Right cardiac atrium (tissue), 5 donors: ENCODE measurements around the gene WBP1. TPM values are rescaled to one million over a fixed set of nuclear protein-coding genes. Genes with fewer than 3 reads are reported as not detected.

ENCODE experiments used
- ATAC-seq, 2 donors: fragments of 200-7000 bp; cut with Tn5 transposase; one replicate each; pipeline versions ENCODE4 v1.8.0 to v1.9.1; 2020; ENCODE audit warnings: moderate library complexity in 2 of 2, mild to moderate bottlenecking in 1 of 2
- DNase-seq, 3 donors: peaks; one replicate each; pipeline ENCODE4 v3.0.0-alpha.2; 2020
- H3K27ac ChIP-seq: one replicate; pipeline ENCODE4 v1.5.1; 2013; ENCODE audit warnings: mild to moderate bottlenecking, low read length, control low read depth, moderate library complexity
- H3K27me3 ChIP-seq: one replicate; pipeline ENCODE4 v1.6.1; 2013; ENCODE audit not compliant: control insufficient read depth, insufficient read depth
- H3K4me1 ChIP-seq: one replicate; pipeline ENCODE4 v1.6.1; 2013; ENCODE audit warnings: low read length; ENCODE audit not compliant: control insufficient read depth, insufficient read depth
- H3K4me3 ChIP-seq: one replicate; pipeline ENCODE4 v1.5.1; 2013; ENCODE audit warnings: low read length, control low read depth
- H3K9me3 ChIP-seq: one replicate; pipeline ENCODE4 v1.6.1; 2013; ENCODE audit warnings: low read length; ENCODE audit not compliant: control insufficient read depth
- WGBS: extraction: QIAGEN DNeasy Blood & Tissue Kit; methylation state at CpG from one replicate; pipeline ENCODE4 v1.1.7; 2013; 5-methylcytosine and 5-hydroxymethylcytosine counted together
- intact Hi-C, 4 donors: fragments of 100-400 bp; cut with DNase I; formaldehyde crosslinking; loops; one replicate each; pipeline versions ENCODE4 v1.11.0 to v1.14.0; 2022 to 2023
- polyA plus RNA-seq: library from polyadenylated mRNA; stranded (reverse); fragments of 200-250 nt; gene quantifications from one replicate; pipeline ENCODE4 v1.2.3, GENCODE V29; 2013
- total RNA-seq, 4 donors: library from RNA; stranded (reverse); fragmentation: NEBNext Ultra II Directional; extraction: Animal tissue kit (Norgen Biotek cat#: 25700); gene quantifications; one replicate each; pipeline ENCODE4 v1.2.1, GENCODE V29; 2021
- donor health status: healthy with polysubstance abuse.
- donor health status: DM: no; HTN: yes; CAD: no.
- donor health status: DM: no; HTN: no; CAD: no.
- donor health status: DM: no; HTN: yes; CAD: no; lungs with severe emphysema.
- donor health status: DM: yes; HTN: yes; CAD: no.

The WBP1 gene
- total and polyA plus RNA-seq, 5 donors = 48.9 to 63.1 (median 56.8) TPM

GRCh38 chr2:74501335-74502071, 43.3 kb downstream of the WBP1 start:
- H3K4me3 ChIP-seq = no peak overlapping the region
- no peak for ATAC-seq
- H3K27ac ChIP-seq = no peak overlapping the region
- WGBS = 77% methylated on average over 18 of the region's 18 CpGs
- H3K4me1 ChIP-seq = peaks cover 15% of the 10 kb centered on the region
- intact Hi-C loops = no loop called here
- DNase-seq = no peak
- H3K27me3 ChIP-seq = no peaks in the 10 kb centered on the region
- no peaks in the 10 kb centered on the region for H3K9me3 ChIP-seq

DNA sequence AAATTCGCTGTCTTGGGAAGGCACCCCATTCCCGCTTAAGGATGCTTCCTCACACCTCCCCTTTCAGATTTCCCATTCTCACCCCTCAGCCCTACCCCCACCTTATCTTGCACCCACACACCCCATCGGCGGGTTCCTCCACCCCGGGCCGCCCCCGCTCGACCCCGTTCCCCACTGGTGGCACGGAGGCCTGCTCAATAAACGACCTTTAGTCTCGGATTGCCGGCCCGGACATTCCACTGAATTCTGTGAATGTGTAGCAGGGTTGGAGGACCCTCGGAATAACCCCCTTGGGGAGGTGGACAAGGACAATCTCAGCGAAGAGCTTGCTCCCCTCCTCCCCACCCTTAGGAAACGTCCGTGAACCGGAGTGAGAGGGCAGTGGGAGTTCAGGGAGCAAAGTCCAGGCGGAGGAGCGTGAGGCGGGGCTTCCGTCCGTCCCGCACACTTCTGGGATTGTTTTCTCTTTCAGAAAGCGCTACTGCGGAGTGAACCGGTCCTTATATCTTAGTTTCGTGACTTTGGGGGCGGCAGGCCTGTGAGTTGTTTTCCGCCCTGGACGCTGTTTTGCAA, 44.0 kb downstream of the WBP1 start:
- WGBS = 16% methylated on average over 32 of the region's 32 CpGs
- Histone ChIP-seq H3K4me1 (peaks cover 18% of the 10 kb centered on the region), H3K27me3 (no peaks in the 10 kb centered on the region), H3K27ac (no peak overlapping the region), H3K9me3 (no peaks in the 10 kb centered on the region), H3K4me3 (peak overlapping the region; percentile 38)
- DNase-seq (no peak), ATAC-seq (peak in 1 of 2 donors; percentile 6)
- intact Hi-C loops = no loop called here

DNA sequence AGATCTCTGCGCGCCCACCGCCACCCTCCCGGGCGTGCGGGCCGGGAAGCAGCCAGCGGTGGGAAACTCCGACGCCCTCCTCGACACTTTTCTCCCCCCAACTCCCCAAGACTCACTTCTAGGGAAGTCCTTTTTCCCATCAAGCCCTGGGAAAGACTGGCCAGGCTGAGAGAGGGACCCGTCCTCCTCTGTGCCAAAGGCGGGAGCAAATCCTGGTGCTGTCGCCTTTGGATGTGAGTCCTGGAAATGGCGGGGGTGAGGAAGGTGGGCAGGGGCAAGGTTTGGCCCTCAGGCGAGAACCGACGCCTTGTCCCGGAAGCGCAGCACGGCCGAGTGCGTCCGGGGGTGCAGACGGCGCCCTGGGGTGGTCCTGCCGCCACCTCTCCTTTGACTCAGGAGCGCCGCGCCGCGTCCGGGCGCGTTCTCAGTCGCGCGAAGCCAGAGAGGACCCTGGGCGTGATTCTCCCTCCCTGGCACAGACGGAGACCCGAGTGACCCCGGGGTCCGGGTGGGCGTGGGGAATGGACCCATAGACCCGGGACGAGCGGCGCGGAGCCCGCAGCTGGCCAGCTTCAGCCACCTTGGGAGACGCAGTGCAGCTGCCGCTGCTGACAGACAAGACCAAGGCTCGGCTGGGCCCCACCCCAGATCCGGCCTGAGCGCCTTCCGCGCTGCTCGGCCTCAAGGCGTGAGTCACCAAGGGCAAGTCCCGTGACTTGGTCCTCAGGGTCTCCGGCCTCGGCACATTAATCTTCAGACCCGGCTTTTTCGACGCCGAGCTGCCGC, 44.7 kb downstream of the WBP1 start:
- peaks cover 15% of the 10 kb centered on the region for H3K4me1 ChIP-seq
- WGBS = 1% methylated on average over 67 of the region's 67 CpGs
- no peaks in the 10 kb centered on the region for H3K9me3 ChIP-seq
- ATAC-seq = peak; percentile 78 to 83
- intact Hi-C loops = no loop called here
- H3K4me3 ChIP-seq = peak overlapping the region; percentile 38
- peak; percentile 91 to 95 (median 94) for DNase-seq
- H3K27ac ChIP-seq = peak overlapping the region; percentile 64
- H3K27me3 ChIP-seq = no peaks in the 10 kb centered on the region

- 29% methylated on average over 45 of the region's 45 CpGs for WGBS
- H3K9me3 ChIP-seq = no peaks in the 10 kb centered on the region
- intact Hi-C loops = no loop called here
- H3K4me1 ChIP-seq = peaks cover 11% of the 10 kb centered on the region
- peak overlapping the region; percentile 38 for H3K4me3 ChIP-seq
- no peak for ATAC-seq
- H3K27ac ChIP-seq = peak overlapping the region; percentile 64
- no peaks in the 10 kb centered on the region for H3K27me3 ChIP-seq
- DNase-seq = no peak
Measured at GRCh38 chr2:74503506-74504475, 45.6 kb downstream of the WBP1 start.

- Histone ChIP-seq H3K4me1 (peaks cover 11% of the 10 kb centered on the region), H3K9me3 (no peaks in the 10 kb centered on the region), H3K4me3 (no peak overlapping the region), H3K27ac (no peak overlapping the region), H3K27me3 (no peaks in the 10 kb centered on the region)
- ATAC-seq (no peak), DNase-seq (no peak)
- WGBS = 88% methylated on average over 3 of the region's 3 CpGs
- intact Hi-C loops = no loop called here
Measured at GRCh38 chr2:74504591-74504990, 46.4 kb downstream of the WBP1 start.

- Histone ChIP-seq H3K27me3 (no peaks in the 10 kb centered on the region), H3K4me1 (peaks cover 11% of the 10 kb centered on the region), H3K4me3 (no peak overlapping the region), H3K9me3 (no peaks in the 10 kb centered on the region), H3K27ac (no peak overlapping the region)
- ATAC-seq (no peak), DNase-seq (no peak)
- 95% methylated on average over 14 of the region's 14 CpGs for WGBS
- intact Hi-C loops = no loop called here
Measured at GRCh38 chr2:74505448-74506246, 47.4 kb downstream of the WBP1 start.

DNA sequence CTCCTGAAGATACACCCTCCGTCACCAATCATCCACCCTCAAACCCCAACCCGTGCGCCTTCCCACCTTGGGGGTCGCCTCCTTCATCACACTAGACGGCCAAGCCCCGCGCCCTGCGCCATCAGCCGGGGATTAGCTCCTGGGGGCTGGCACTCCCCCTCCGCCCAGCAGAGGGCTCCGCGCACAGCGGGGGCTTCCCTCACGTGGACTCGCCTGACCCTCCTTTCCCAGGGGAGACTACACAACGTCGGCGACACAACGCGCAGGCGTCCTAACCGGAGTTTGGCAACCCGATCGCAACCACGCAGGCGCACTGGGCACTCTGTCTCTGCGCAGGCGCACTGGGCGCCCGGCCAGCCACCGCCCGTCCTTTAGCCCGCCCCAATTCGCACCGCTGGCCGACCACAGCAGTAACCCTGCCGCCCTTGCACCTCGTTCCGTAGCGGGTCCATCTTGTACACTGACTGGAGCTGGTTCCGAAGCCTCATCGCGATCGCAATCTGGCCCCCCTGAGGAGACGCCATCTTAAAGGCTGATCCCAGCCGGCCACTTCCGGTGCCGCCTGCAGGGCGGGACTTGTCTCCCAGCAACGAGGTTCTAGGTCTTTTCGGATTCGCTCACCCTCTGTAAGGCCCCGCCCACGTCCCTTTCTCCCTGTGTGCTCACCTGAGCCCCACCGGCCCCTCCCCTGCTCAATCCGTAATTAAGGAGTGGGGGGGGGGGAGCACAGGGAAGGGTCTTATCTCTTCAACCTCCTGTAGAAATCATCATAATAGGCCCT, 49.1 kb downstream of the WBP1 start, which contains the start of gene PCGF1:
Gene PCGF1 (minus strand): TSS at position 551 of the 781 bp plus-strand sequence. CDS start 27 bp downstream, at position 524.
- ATAC-seq (peak; percentile 96), DNase-seq (peak; percentile 99 to 100 (median 100))
- H3K4me3 ChIP-seq = peak within 1 kb of the TSS; percentile 69
- H3K9me3 ChIP-seq = no peaks in the 10 kb centered on the region
- intact Hi-C loops = no loop called here
- under 1% methylated on average over 56 of the region's 56 CpGs for WGBS
- H3K4me1 ChIP-seq = peaks cover 11% of the 10 kb centered on the region
- no peaks in the 10 kb centered on the region for H3K27me3 ChIP-seq
- peak within 1 kb of the TSS; percentile 95 for H3K27ac ChIP-seq

DNA sequence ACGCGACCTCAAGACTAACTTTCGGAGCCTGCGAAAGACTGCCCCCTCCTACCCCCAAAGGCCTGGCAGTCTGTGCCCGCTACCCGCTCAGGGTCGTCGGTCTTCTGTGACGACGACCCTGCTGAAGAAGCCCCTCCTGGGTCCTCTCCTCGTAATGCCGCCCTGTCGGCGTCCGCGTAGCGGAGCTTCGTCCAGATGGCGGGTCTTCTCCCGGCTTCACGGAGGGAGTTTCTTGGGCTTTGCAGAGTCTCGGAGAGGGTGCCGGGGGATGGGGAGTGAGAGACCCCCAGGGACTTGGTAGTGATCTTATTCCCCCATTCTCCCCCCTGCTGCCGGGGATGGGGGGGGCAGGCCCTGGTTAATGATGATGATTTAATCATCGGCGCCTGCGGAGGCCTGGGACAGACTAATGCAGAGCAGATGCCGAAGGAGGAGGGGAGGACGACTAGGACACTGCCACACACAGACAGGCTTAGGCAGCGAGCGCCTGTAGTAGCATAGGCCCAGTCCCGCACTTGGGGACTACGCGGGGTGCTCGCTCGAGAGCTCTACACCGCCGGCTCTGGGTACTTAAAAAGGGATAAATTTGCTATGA, 49.8 kb downstream of the WBP1 start:
- Histone ChIP-seq H3K4me1 (peaks cover 11% of the 10 kb centered on the region), H3K27ac (peak overlapping the region; percentile 44), H3K4me3 (peak overlapping the region; percentile 69), H3K9me3 (no peaks in the 10 kb centered on the region), H3K27me3 (no peaks in the 10 kb centered on the region)
- intact Hi-C loops = no loop called here
- peak in 1 of 2 donors; percentile 16 for ATAC-seq
- WGBS = 13% methylated on average over 38 of the region's 38 CpGs
- peak in 2 of 3 donors; percentile 72 to 77 for DNase-seq

GRCh38 chr2:74510272-74510671, 52.0 kb downstream of the WBP1 start:
- Histone ChIP-seq H3K9me3 (no peaks in the 10 kb centered on the region), H3K4me1 (peaks cover 12% of the 10 kb centered on the region), H3K4me3 (no peak overlapping the region), H3K27me3 (no peaks in the 10 kb centered on the region), H3K27ac (no peak overlapping the region)
- WGBS = 73% methylated on average over 4 of the region's 4 CpGs
- intact Hi-C loops = no loop called here
- DNase-seq (no peak), ATAC-seq (no peak)
